Spinal cord (tissue), 10 donors: Measurements from ENCODE around the gene STARD3. TPM values are rescaled to one million over a fixed set of nuclear protein-coding genes. Genes with fewer than 3 reads are reported as not detected.

Experiments
- DNase-seq, 6 donors: peaks; one replicate each; pipeline versions ENCODE4 v3.0.0 to v3.0.0-alpha.2; 2013 to 2015; ENCODE audit warnings: low spot score in 6 of 6, low read depth in 4 of 6
- H3K27ac ChIP-seq: one replicate; pipeline ENCODE4 v1.5.1; 2013; ENCODE audit warnings: low read depth, low read length, control low read depth
- H3K27me3 ChIP-seq: one replicate; pipeline ENCODE4 v1.6.1; 2013; ENCODE audit warnings: low read length; ENCODE audit not compliant: control insufficient read depth, insufficient read depth
- H3K36me3 ChIP-seq: one replicate; pipeline ENCODE4 v1.6.1; 2013; ENCODE audit warnings: low read length; ENCODE audit not compliant: control insufficient read depth, insufficient read depth
- H3K4me1 ChIP-seq: one replicate; pipeline ENCODE4 v1.6.1; 2013; ENCODE audit warnings: low read length; ENCODE audit not compliant: control insufficient read depth, insufficient read depth
- H3K4me3 ChIP-seq: one replicate; pipeline ENCODE4 v1.5.1; 2013; ENCODE audit warnings: low read depth, low read length, control low read depth
- H3K9me3 ChIP-seq: one replicate; pipeline ENCODE4 v1.6.1; 2013; ENCODE audit warnings: low read length; ENCODE audit not compliant: control insufficient read depth, insufficient read depth
- WGBS: methylation state at CpG from one replicate; pipeline ENCODE4 v1.1.5; 2013; ENCODE audit warnings: missing lambda C conversion rate; ENCODE audit not compliant: insufficient coverage; 5-methylcytosine and 5-hydroxymethylcytosine counted together
- polyA plus RNA-seq, 2 donors: library from polyadenylated mRNA; unstranded; fragments of 120-200 nt; gene quantifications; one replicate each; pipeline ENCODE4 v1.2.1, GENCODE V29; 2013; ENCODE audit not compliant: insufficient read length in 2 of 2
- total RNA-seq, 2 donors: library from RNA; depleted of rRNA in 1 of 2; stranded (reverse); fragments of 120-200 nt in 1 of 2; fragments of >200 nt in 1 of 2; gene quantifications; one replicate each; pipeline versions ENCODE4 v1.2.3 to v1.2.4, GENCODE V29; 2013 to 2014
- donor health status: healthy.

The STARD3 gene
- total and polyA plus RNA-seq, 4 donors, result 17.2 to 76.8 (median 49.4) TPM

DNA sequence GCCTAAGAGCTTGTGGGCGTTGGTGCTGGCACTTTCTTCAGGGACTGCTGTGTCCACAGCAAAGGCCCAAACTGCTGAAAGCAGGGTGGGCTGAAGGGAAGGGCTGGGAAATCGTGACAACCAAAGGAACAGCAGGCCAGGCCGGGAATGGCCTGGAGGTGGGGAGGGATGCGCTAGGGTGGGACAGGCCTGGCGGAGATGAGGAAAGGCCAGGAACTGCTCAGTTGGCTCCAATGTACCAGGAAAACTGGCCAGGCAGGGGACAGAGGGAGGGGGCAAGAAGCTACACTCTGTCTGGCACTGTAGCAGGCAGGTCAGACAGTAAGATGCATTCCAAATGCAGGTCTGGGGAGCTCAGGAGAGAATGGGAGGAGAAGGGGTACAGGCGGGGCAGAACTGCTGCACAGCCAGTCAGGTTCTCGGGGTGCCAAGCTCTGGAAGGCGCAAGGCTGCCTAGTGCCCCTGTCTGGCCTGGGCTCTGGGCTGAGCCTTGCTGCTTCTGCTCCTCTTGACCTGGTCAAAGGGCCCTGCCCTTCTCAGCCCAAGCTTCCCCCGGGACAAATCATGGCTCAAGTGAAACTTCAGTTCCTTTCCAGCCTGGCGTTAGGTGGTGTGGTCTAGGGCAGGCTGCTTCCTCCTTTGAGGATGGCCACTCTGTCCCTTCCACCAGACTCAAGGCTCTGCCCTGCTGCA, 38.6 kb downstream of the STARD3 start:
- no peak for DNase-seq
- peaks cover 67% of the 10 kb centered on the region for H3K36me3 ChIP-seq
- no peaks in the 10 kb centered on the region for H3K9me3 ChIP-seq
- 79% methylated on average over 9 of the region's 10 CpGs for WGBS
- H3K27me3 ChIP-seq, result peaks cover 7% of the 10 kb centered on the region
- no peak overlapping the region for H3K4me3 ChIP-seq
- H3K27ac ChIP-seq, result no peak overlapping the region
- H3K4me1 ChIP-seq, result peaks cover 30% of the 10 kb centered on the region

DNA sequence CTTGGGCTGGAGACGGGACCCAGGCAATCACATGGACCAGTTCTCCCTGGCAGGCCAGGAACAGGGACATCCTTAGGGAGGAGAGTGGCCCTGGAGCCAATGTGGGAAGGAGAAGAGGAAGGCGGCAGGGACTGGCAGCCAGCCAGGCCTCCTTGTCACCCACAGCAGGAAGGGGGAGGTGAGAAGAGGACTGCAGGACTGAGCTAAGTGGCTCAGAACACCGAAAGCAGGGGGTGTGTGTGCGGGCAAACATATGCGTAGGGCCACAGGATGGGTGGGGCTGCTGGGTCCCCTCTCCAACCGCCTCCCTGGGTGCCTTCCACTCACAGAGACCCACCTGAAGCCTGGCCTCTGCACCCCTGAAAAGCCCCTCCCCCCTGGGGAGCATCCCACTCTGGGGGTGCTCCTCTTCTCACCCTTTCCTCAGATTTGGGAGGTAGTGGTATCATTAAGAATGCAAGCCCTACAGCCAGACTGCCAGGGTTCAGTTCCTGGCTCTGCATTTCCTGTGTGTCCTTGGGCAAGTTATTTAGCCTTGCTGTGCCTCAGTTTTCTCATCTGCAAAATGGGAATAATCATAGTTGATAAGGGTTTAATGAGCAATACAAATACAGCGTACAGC, 39.4 kb downstream of the STARD3 start:
- DNase-seq, result peak in 1 of 6 donors; percentile 36
- 36% methylated on average over 6 of the region's 7 CpGs for WGBS
- no peaks in the 10 kb centered on the region for H3K9me3 ChIP-seq
- H3K4me1 ChIP-seq, result peaks cover 24% of the 10 kb centered on the region
- H3K27me3 ChIP-seq, result no peaks in the 10 kb centered on the region
- no peak overlapping the region for H3K4me3 ChIP-seq
- no peak overlapping the region for H3K27ac ChIP-seq
- peaks cover 72% of the 10 kb centered on the region for H3K36me3 ChIP-seq

- DNase-seq, result no peak
- H3K4me3 ChIP-seq, result no peak overlapping the region
- peaks cover 17% of the 10 kb centered on the region for H3K4me1 ChIP-seq
- 91% methylated on average over 7 of the region's 8 CpGs for whole genome bisulfite sequencing
- H3K27ac ChIP-seq, result peak overlapping the region; percentile 33
- no peaks in the 10 kb centered on the region for H3K27me3 ChIP-seq
- H3K9me3 ChIP-seq, result no peaks in the 10 kb centered on the region
- peaks cover 72% of the 10 kb centered on the region for H3K36me3 ChIP-seq
These were observed 40.1 kb downstream of the STARD3 start for GRCh38 chr17:39677072-39677471.

DNA sequence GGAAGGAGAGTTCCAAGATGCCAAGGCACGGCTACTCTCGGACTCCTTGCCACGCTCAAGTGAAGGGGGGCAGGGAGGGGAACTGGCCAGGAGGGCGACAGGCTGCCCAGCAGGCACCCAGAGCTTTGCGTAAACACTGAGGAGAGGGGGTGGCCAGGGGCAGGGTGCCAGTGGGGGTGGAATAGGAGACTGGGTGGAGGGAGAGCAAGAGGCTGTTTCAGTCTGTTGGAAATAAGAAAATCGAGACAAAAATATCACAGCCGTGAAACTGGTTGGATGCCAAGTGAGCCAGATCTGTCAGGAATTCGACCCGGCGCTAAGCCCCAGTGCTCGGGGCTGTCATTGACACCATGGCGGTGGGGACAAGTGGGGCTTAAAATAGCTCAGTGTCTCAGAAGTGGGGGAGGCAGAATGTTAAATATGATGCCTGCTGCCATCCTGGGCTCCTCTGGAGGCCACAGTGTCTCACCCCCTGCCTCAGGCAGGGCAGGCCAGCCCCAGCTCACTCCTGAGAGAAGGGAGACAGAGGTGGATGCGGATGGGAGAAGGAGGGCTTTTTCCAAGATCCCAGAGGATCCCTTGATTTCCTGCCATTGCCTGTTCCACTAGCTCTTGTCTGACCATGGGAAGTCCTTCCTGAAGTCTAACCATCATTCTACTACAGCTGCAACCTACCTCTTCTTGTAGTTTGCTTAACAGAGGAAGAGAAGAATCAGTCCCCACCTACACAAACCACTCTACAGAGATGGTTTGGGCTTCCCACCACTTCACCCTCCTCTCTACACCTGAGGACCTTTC, 40.8 kb downstream of the STARD3 start:
- Histone ChIP-seq H3K4me3 (no peak overlapping the region), H3K36me3 (peaks cover 70% of the 10 kb centered on the region), H3K27ac (peak overlapping the region; percentile 33), H3K9me3 (no peaks in the 10 kb centered on the region), H3K4me1 (peaks cover 13% of the 10 kb centered on the region), H3K27me3 (no peaks in the 10 kb centered on the region)
- peak in 1 of 6 donors; percentile 87 for DNase-seq
- 67% methylated on average over 12 of the region's 13 CpGs for WGBS

- no peaks in the 10 kb centered on the region for H3K9me3 ChIP-seq
- H3K4me1 ChIP-seq, result peaks cover 13% of the 10 kb centered on the region
- no peak overlapping the region for H3K4me3 ChIP-seq
- no peak for DNase-seq
- H3K27me3 ChIP-seq, result no peaks in the 10 kb centered on the region
- peaks cover 69% of the 10 kb centered on the region for H3K36me3 ChIP-seq
- WGBS, result 87% methylated on average over 11 of the region's 13 CpGs
- H3K27ac ChIP-seq, result no peak overlapping the region
These were observed 41.6 kb downstream of the STARD3 start for GRCh38 chr17:39678340-39679116.

DNA sequence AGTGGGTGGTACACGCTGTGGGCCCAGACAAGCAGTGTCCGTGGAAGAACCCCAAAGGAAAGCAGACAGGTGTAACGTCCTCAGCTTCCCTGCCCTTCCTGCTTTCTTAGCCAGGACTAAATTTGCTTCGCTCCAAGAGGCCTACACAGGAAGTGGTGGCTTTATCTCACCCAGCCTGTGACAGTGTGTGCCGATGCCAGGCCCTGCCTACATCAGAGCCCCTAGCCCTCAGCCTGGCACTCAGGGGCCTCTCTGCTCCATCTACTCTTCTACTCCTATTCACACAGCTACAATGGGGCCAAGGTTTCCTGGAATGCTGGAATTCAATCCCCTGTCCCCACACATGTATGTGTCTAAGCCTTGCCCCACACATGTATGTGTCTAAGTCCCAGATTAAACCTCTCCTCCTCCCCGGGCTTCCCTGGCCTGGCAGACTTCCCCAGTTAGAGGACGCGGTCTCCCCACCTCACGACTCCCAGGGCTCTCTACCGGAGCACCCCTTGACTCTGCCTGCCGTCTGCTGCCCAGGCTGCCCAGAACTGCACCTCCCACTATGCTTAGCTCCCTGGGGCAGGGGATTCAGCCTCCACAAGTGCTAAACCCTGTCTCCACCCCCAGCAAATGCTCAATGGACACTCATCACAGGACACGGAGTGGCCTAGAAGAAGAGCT, 42.7 kb downstream of the STARD3 start:
- peaks cover 70% of the 10 kb centered on the region for H3K36me3 ChIP-seq

GRCh38 chr17:39683295-39683939, 46.5 kb downstream of the STARD3 start:
- peaks cover 8% of the 10 kb centered on the region for H3K4me1 ChIP-seq
- H3K27me3 ChIP-seq, result no peaks in the 10 kb centered on the region
- WGBS, result 98% methylated on average over 7 of the region's 9 CpGs
- peaks cover 39% of the 10 kb centered on the region for H3K36me3 ChIP-seq
- no peak overlapping the region for H3K4me3 ChIP-seq
- no peak for DNase-seq
- H3K9me3 ChIP-seq, result no peaks in the 10 kb centered on the region
- H3K27ac ChIP-seq, result no peak overlapping the region

More for the DNA sequence above, 42.7 kb downstream of the STARD3 start:
- H3K4me3 ChIP-seq, result no peak overlapping the region
- H3K27me3 ChIP-seq, result no peaks in the 10 kb centered on the region
- H3K27ac ChIP-seq, result no peak overlapping the region
- 91% methylated on average over 12 of the region's 12 CpGs for WGBS
- DNase-seq, result no peak
- H3K9me3 ChIP-seq, result no peaks in the 10 kb centered on the region
- peaks cover 13% of the 10 kb centered on the region for H3K4me1 ChIP-seq

DNA sequence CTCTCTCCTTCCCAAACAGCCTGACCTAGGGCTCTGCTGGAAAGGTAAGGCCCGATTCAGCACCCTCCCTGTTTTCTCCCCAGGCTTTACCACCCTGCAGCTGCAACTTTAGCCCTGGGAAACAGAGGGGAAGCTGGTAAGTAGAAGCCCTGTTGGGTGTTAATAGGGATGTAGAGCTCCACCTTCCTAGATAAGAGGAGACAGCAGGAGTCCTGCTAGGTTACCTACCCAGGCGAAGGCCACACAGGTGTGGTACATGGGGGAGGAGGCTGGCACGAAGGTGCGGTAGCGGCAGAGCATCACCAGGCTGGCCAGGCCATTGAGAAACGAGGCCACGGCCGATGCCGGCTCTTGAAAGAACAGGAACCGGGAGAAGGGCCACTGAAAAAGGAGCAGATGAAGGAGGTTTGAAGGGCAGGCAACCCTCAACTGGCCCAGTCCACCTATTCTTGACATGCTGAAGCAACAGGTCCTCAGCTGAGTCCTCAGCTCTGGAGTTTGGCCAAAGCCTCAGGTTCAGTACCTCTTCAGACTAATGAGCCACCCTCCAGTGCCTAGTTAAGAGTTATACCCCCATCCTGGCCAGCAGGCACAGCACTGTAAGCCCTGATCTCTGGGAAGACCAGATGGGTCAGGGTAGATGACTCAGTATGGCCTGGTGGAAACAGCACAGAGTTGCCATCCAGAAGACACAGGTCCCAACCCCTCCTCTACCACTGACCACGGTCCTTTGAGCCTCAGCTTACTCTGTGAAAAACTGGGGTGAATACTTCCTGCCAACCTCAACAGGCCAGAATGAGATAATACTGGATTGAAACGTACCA, 47.6 kb downstream of the STARD3 start:
- WGBS, result 94% methylated on average over 9 of the region's 12 CpGs
- no peak overlapping the region for H3K4me3 ChIP-seq
- H3K4me1 ChIP-seq, result peaks cover 14% of the 10 kb centered on the region
- no peak overlapping the region for H3K27ac ChIP-seq
- no peaks in the 10 kb centered on the region for H3K27me3 ChIP-seq
- H3K36me3 ChIP-seq, result peaks cover 32% of the 10 kb centered on the region
- DNase-seq, result no peak
- no peaks in the 10 kb centered on the region for H3K9me3 ChIP-seq
